ENCODE results near the gene ADAD2. TPM values are rescaled to one million over a fixed set of nuclear protein-coding genes. Genes with fewer than 3 reads are reported as not detected.

ADAD2 gene
- total RNA-seq, 4 donors from 2014 or later, result 7.4 TPM; not detected in 3

DNA sequence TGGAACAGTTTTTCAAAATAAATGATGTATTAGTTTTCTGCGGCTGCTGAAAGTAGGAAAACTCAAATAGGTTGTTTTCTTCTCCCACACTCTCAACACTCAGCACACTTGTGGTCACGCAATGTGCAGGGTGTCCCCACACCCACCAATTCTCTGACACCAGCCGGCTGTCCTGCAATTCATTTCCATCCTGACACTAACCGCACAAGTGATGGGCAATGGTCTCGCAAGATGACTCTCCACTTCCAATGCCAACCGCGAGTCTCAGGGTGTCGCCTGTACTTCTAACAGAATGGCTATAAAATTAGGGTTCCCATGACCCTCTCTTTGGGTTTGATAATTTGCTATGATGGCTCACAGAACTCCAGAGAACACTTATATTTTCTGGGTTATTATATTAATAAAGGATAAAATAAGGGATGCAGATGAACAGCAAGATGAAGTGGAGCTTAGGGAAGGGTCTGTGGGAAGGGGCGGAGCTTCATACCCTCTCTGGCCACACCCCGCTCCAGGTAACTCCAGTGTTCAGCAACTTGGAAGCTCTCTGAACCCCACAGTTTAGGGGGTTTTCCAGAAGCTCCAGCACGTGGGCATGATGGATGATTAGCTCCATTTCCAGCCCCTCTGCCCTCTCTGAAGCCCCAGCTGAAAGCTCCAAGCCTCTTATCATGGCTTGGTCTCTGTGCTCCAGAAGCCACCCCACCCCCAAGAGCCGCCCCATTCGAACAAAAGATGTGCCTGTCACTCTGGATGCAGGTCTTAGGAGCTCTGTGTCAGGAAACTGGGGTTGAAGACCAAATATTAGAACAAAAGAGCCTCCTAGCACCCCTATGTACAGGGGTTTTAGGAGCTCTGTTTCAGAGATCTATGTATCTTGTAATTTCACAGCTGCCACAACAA, 23.9 kb upstream of the ADAD2 start:
- 64 to 71% methylated on average over 6 to 13 of the region's 13 CpGs for WGBS, 2 donors (ENCODE audit: low coverage in 1 of 2)
- TF ChIP-seq EP300 (IDR thresholded peaks at IDR 0.05; ENCODE audit: low read depth), result no peak
- no peak for TF ChIP-seq POLR2AphosphoS5 (IDR thresholded peaks at IDR 0.05)
- no peak for TF ChIP-seq POLR2A (IDR thresholded peaks at IDR 0.05)
- TF ChIP-seq, protein P1, sequence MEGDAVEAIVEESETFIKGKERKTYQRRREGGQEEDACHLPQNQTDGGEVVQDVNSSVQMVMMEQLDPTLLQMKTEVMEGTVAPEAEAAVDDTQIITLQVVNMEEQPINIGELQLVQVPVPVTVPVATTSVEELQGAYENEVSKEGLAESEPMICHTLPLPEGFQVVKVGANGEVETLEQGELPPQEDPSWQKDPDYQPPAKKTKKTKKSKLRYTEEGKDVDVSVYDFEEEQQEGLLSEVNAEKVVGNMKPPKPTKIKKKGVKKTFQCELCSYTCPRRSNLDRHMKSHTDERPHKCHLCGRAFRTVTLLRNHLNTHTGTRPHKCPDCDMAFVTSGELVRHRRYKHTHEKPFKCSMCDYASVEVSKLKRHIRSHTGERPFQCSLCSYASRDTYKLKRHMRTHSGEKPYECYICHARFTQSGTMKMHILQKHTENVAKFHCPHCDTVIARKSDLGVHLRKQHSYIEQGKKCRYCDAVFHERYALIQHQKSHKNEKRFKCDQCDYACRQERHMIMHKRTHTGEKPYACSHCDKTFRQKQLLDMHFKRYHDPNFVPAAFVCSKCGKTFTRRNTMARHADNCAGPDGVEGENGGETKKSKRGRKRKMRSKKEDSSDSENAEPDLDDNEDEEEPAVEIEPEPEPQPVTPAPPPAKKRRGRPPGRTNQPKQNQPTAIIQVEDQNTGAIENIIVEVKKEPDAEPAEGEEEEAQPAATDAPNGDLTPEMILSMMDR (IDR thresholded peaks at IDR 0.05), result no peak
- intact Hi-C loops (cut with DNase I; ENCODE audit: low total_unique reads), result no loop called here
- DNase-seq, result no peak
- H3K27me3 ChIP-seq, result peaks cover 19% of the 10 kb centered on the region
- H3K4me3 ChIP-seq, result no peak overlapping the region
- no peaks in the 10 kb centered on the region for H3K9me3 ChIP-seq
- in situ Hi-C loops (cut with MboI; ENCODE audit: low pct_ligation_motif_present in 1 of 4, low pct_unique_long_range_greater_than_20kb in 1 of 4, low sequenced_read_pairs in 3 of 4), result no loop called here
- H3K36me3 ChIP-seq, result no peaks in the 10 kb centered on the region
- no peak overlapping the region for H3K27ac ChIP-seq
- H3K4me1 ChIP-seq, result no peaks in the 10 kb centered on the region

DNA sequence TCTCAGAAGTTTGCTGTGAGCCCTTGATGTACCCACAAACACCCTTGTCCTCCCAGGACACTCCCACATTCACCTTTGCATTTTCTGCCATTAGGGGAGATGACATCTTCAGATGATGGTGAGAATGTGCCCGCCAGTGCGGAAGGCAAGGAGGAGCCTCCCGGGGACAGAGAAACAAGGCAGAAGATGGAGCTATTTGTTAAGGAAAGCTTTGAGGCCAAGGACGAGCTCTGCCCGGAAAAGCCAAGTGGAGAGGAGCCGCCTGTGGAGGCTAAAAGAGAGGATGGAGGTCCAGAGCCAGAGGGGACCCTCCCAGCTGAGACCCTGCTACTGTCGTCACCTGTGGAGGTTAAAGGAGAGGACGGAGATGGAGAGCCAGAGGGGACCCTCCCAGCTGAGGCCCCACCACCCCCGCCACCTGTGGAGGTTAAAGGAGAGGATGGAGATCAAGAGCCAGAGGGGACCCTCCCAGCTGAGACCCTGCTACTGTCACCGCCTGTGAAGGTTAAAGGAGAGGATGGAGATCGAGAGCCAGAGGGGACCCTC, 21.1 kb upstream of the ADAD2 start:
- H3K9me3 ChIP-seq, result no peaks in the 10 kb centered on the region
- H3K27ac ChIP-seq, result no peak overlapping the region
- H3K4me1 ChIP-seq, result no peaks in the 10 kb centered on the region
- H3K27me3 ChIP-seq, result peaks cover 9% of the 10 kb centered on the region
- intact Hi-C loops (cut with DNase I; ENCODE audit: low total_unique reads) (no loop called here), in situ Hi-C loops (cut with MboI; ENCODE audit: low pct_ligation_motif_present in 1 of 4, low pct_unique_long_range_greater_than_20kb in 1 of 4, low sequenced_read_pairs in 3 of 4) (loop anchor here in 2 of 4 donors (10.0 kb wide), 1 partner anchor 85 kb away; no protein-coding TSS in a partner anchor)
- no peak overlapping the region for H3K4me3 ChIP-seq
- TF ChIP-seq, protein P1 (IDR thresholded peaks at IDR 0.05), result no peak
- TF ChIP-seq POLR2AphosphoS5 (IDR thresholded peaks at IDR 0.05) (no peak), POLR2A (IDR thresholded peaks at IDR 0.05) (no peak), EP300 (IDR thresholded peaks at IDR 0.05; ENCODE audit: low read depth) (no peak)
- no peak for DNase-seq
- H3K36me3 ChIP-seq, result no peaks in the 10 kb centered on the region
- 75 to 82% methylated on average over 6 to 11 of the region's 11 CpGs for WGBS, 2 donors (ENCODE audit: low coverage in 1 of 2)

DNA sequence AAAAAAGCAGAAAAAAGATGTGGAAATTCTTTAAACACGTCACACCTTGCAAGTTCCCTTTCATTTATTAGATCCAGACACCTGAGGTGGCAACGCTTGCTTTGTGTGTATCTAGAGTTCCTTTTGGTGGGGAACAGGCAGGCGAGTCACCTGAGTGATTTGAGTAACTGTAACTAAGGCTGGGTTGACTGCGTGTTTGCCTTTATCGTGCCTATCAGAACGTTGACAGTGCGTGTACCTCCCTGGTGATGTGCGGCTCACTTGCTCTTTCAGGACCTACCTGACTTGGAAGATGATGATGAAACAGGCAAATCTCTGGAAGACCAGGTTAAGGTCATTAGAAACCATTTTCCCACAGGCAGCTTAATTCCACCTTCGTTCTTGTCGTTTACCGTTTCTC, 16.6 kb upstream of the ADAD2 start:
- 70 to 78% methylated on average over 9 to 11 of the region's 11 CpGs for WGBS, 2 donors (ENCODE audit: low coverage in 1 of 2)
- no peak for DNase-seq
- in situ Hi-C loops (cut with MboI; ENCODE audit: low pct_ligation_motif_present in 1 of 4, low pct_unique_long_range_greater_than_20kb in 1 of 4, low sequenced_read_pairs in 3 of 4), result loop anchor here in 2 of 4 donors (10.0 kb wide), 1 partner anchor 90 kb away; no protein-coding TSS in a partner anchor
- TF ChIP-seq POLR2A (IDR thresholded peaks at IDR 0.05) (no peak), EP300 (IDR thresholded peaks at IDR 0.05; ENCODE audit: low read depth) (no peak), POLR2AphosphoS5 (IDR thresholded peaks at IDR 0.05) (no peak)
- TF ChIP-seq, protein P1 (IDR thresholded peaks at IDR 0.05), result no peak
- peaks cover 14 to 29% (median 17%) of the 10 kb centered on the region in 4 donors for H3K4me1 ChIP-seq
- H3K27me3 ChIP-seq, result no peaks in the 10 kb centered on the region
- H3K36me3 ChIP-seq, result peaks cover 0 to 2% (median 0%) of the 10 kb centered on the region in 4 donors
- intact Hi-C loops (cut with DNase I; ENCODE audit: low total_unique reads), result no loop called here
- H3K9me3 ChIP-seq, result no peaks in the 10 kb centered on the region
- no peak overlapping the region for H3K4me3 ChIP-seq
- no peak overlapping the region for H3K27ac ChIP-seq
